Loucy (cell line): ENCODE results near the gene GADL1.

Source experiments
- EZH2phosphoT487 ChIP-seq: fragments of 200-600 bp; IDR thresholded peaks from 2 replicates; pipeline ENCODE4 v1.6.1; 2018; ENCODE audit warnings: antibody characterized with exemption, mild to moderate bottlenecking, moderate library complexity, borderline replicate concordance
- TF ChIP-seq, protein P1 (sequence below): fragments of 200-600 bp; sonication (generic); conservative IDR thresholded peaks from 2 replicates; pipeline ENCODE4 v1.5.1; 2014; ENCODE audit warnings: mild to moderate bottlenecking, antibody characterized with exemption, low read length

DNA sequence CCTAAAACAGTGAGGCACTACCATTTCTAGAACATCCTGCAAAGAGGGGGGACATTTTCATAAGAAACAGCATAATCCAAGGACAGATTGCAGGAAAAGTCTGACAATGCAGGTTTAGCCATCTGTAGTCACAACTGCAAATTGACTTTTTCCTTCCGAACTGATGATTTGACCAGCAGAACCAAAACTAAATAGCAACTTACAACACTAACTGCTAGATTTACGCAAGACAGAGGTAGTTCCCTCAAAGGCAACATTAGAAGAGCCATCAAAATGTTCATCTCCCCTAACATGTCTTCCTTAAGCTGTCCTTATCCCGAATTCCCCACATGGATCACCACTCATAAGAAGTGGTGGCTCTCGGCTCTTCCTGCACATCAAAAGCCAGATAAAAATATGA is 129.6 kb downstream of the GADL1 start:
- TF ChIP-seq, protein P1, sequence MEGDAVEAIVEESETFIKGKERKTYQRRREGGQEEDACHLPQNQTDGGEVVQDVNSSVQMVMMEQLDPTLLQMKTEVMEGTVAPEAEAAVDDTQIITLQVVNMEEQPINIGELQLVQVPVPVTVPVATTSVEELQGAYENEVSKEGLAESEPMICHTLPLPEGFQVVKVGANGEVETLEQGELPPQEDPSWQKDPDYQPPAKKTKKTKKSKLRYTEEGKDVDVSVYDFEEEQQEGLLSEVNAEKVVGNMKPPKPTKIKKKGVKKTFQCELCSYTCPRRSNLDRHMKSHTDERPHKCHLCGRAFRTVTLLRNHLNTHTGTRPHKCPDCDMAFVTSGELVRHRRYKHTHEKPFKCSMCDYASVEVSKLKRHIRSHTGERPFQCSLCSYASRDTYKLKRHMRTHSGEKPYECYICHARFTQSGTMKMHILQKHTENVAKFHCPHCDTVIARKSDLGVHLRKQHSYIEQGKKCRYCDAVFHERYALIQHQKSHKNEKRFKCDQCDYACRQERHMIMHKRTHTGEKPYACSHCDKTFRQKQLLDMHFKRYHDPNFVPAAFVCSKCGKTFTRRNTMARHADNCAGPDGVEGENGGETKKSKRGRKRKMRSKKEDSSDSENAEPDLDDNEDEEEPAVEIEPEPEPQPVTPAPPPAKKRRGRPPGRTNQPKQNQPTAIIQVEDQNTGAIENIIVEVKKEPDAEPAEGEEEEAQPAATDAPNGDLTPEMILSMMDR, result no peak
- no peak for TF ChIP-seq EZH2phosphoT487
